Cardiac fibroblast (primary cell): ENCODE data around the gene PILRB.
"Not testable (repeated sequence)": the region's sequence is repeated elsewhere in the genome, so short reads cannot be mapped to it uniquely, and the experiment has no call there.

Source experiments
- DNase-seq, 2 donors: peaks; one replicate each; pipeline versions ENCODE4 v3.0.0 to v3.0.0-alpha.2; 2010; ENCODE audit warnings: low read depth in 2 of 2
- H3K4me3 ChIP-seq, 2 donors: replicated peaks in 1 of 2; 1 replicate in 1 of 2; 2 replicates in 1 of 2; pipeline ENCODE4 v1.5.1; 2011; ENCODE audit warnings: low read depth in 2 of 2, low read length in 2 of 2, mild to moderate bottlenecking in 2 of 2, moderate library complexity in 1 of 2
- CTCF ChIP-seq: IDR thresholded peaks from one replicate; pipeline ENCODE4 v1.5.1; 2011; ENCODE audit warnings: low read depth, mild to moderate bottlenecking, low read length, inconsistent platforms

PILRB gene

GRCh38 chr7:100344560-100345287 lies 13.2 kb upstream of the PILRB start:
- peak; percentile 28 for TF ChIP-seq CTCF
- H3K4me3 ChIP-seq = not testable (repeated sequence)
- peak; percentile 75 to 79 for DNase-seq

GRCh38 chr7:100345288-100345672 lies 12.6 kb upstream of the PILRB start:
- H3K4me3 ChIP-seq = not testable (repeated sequence)

DNA sequence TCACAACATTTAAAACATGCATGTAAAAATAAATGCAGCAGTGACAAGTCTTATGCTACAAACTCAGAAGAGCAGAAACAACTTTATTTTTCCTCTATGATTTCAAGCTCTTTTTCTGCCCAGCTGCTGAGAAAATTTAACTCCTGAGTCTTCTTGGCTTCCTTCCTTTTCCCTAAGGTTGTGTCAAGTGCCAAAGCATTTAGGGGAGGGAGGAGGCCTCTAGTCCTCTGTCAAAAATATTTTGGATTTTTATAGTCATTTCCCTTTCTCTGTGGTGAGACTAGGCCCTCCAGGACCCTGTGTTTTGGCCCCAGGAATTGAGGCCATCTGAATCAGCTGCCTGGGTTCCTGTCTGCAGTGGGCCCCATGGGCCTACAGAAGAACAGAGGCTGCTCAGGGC lies 11.0 kb upstream of the PILRB start:
- TF ChIP-seq CTCF = no peak
- no peak overlapping the region for H3K4me3 ChIP-seq
- no peak for DNase-seq

More at GRCh38 chr7:100345288-100345672, 12.6 kb upstream of the PILRB start:
- peak; percentile 35 for TF ChIP-seq CTCF
- peak; percentile 49 to 68 for DNase-seq

DNA sequence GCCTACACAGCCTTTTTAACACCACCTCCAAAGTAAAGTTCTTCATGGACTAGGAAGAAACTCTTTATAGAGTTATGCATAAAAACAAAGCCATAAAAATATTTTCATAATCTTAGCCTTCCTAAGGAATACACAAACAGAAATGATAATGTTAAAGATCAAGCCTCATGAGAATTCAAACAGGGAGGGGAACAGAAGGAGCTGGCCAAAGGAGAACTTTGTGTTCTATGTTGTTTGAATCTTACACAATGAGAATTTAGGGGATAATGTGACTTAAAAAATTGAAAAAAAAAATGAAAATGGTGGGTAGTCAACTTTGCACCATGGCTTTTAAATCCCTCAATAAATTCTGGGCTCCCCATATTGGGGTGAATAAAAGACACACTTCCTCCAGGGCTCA lies 9.1 kb upstream of the PILRB start:
- H3K4me3 ChIP-seq = no peak overlapping the region
- DNase-seq = no peak
- no peak for TF ChIP-seq CTCF

- no peak for DNase-seq
- H3K4me3 ChIP-seq = no peak overlapping the region
- TF ChIP-seq CTCF = no peak
Measured at GRCh38 chr7:100349757-100350156, 8.2 kb upstream of the PILRB start.

DNA sequence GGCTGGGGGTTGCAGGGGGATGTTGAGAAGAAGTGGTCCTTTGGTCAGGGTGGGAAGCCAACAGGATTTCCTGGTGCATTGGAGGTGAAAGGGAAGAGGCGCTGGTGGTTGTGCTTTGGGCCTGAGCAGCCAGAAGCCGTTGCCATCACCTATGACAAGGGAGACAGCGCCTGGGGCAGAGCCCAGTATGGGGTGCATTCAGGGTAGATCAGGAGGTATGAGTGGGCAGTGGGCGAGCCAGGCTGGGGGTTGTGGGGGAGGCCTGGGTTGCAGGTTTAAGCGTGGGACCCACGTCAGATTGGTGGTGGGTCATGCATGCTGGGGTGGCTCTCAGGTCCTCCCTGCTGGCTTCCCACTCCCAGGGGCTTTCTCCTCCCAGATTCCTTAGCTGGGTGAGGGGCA lies 6.3 kb upstream of the PILRB start:
- TF ChIP-seq CTCF = no peak
- DNase-seq = no peak
- no peak overlapping the region for H3K4me3 ChIP-seq

- H3K4me3 ChIP-seq, DNase-seq: not testable (repeated sequence)
Measured at GRCh38 chr7:100352230-100352781, 5.6 kb upstream of the PILRB start.
